Brain pericyte (primary cell): ENCODE data around the gene OTOG.

Source experiments
- DNase-seq: peaks from one replicate; pipeline ENCODE4 v3.0.0-alpha.2; 2012; ENCODE audit warnings: low read depth, low spot score

The OTOG gene

DNA sequence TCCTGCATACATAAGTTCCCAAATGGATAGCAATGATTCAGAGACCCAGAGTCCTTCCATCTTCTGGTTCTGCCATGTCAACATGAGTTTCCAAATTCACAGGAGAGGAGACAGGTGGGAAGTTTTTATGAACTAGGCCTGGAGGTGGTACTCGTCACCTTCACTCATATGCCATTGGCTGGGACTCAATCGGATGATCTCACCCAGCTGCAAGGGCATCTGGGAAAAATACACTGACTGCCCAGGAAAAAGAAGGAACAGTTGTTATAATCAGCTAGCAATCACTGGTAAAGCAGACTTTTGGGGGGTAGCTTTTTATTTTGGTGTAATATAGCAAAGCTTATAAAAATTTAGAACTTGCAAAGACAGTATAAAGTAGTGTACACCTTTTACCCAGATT, 83.9 kb downstream of the OTOG start:
- DNase-seq = no peak

DNA sequence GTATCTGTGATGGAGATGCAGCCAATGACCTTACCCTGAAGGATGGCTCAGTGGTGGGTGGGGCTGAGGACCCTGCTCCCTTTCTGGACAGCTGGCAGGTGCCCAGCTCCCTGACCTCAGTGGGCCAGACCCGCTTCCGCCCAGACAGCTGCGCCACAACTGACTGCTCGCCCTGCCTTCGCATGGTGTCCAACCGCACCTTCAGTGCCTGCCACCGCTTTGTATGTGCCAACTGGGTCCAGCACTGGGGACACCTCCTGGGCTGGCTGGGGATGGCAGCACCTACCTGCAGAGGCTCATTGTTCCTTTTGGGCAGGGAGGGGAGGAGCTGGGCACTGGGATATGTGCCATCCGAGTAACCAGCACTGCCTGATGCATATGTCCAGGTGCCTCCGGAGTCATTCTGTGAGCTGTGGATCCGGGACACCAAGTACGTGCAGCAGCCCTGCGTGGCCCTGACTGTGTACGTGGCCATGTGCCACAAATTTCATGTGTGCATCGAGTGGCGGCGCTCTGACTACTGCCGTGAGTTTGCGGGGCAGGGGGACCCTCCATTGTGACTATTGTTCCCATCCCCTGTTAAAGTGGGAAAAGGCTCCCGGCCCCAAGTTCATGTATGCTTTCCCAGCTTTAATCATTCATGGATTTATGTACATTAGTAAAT, 84.8 kb downstream of the OTOG start:
- DNase-seq = no peak

DNA sequence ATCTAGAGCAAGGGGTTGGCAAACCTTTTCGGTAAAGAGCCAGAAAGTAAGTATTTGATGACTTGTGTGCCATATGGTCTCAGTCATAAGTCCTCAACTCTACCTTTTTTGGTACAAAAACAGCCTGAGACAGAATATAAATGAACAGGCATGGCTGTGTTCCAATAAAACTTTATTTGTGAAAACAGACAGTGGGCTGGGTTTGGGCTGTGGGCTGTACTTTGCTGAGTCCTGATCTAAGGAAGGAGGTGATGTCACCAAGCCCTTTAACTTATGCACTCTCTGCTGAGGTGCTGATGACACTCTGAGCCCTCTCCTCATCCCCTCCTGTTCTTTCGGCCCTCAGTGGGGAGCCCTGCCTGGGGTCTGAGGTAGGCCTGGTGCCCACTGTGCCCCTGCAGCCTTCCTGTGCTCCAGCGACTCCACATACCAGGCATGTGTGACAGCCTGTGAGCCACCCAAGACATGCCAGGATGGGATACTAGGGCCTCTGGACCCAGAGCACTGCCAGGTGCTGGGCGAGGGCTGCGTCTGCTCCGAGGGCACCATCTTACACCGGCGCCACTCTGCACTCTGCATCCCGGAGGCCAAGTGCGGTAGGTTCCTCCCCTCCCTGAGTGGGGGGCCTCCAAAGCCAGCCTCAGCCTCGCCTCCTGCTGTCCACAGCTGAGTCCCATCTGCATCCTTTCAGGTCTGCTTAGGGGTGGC, 86.4 kb downstream of the OTOG start:
- no peak for DNase-seq

DNA sequence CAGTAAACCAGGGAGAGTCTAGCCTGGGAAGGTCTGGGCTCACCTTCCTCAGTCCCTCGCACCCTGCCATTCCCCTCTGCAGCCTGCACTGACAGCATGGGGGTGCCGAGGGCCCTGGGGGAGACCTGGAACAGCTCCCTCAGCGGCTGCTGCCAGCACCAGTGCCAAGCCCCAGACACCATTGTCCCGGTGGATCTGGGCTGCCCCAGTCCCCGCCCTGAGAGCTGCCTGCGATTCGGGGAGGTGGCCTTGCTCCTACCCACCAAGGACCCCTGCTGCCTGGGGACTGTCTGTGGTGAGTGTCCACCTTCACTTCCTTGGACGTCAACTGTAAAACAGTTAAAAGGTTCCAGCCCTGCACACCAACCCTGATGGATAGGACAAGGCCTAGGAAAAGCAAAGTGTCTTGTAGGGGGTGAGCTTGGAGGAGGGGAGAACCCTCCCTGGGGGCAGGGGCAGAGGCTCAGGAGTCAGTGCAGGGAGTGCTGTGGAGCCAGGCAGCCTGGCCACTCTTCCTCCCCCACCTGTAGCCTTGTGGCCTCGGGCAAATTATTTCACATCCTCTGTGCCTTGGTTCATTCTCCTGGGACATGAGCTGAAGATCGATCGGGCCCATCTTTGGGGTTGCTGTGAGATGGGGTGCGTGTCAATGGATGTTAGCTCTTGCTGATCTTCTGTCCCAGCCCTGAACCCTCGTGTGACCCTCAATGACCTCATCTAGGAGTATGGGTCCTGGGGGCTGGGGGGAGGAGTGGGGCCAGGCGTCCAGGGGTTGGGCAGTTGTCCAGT, 87.1 kb downstream of the OTOG start:
- DNase-seq = no peak

DNA sequence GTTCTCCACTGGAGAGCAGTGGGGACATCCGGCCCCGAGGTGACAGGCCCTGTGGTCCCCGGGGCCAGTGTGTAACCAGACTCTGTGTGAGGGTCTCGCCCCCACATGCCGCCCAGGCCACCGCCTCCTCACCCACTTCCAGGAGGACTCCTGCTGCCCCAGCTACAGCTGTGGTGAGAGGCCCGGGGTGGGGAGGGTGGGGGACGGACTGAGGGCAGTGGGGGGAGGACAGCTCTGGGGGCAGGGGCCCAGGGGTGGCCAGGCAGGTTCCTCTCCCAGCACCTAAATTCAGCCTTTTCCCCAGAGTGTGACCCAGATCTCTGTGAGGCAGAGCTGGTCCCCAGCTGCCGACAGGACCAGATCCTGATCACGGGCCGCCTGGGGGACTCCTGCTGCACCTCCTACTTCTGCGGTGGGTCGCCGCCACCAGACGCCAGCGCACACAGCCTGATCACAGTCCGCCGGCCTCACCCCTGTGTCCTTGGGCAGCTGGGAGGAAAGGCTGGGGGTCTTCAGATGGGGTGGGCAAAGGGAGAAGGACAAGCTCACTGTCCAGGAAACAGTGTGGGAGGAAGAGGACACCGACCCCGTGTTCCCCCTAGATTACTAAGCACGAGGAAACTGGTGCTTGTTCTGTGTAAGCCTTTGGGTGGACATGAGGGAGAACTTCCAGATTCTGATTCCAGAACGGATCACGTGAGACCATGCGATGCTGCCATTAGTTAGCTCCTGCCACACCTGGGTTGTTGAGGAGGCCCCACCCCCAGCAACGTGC, 87.9 kb downstream of the OTOG start:
- DNase-seq = no peak

DNA sequence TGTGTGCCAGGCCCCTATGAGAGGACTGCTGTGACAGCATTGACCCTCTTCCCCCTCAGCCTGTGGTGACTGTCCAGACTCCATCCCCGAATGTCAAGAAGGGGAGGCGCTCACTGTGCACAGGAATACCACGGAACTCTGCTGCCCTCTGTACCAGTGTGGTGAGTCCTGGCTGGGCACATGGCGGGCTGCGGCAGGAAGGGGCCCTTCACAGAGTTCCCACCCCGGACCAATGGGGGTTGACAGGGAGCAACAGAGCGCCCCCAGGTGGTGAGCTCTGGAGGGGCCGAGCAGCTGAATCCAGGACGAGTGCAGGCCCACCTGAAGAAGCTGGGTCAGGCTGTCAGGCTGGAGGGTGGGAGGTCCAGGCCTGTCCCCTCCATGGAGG, 88.5 kb downstream of the OTOG start:
- DNase-seq = no peak

DNA sequence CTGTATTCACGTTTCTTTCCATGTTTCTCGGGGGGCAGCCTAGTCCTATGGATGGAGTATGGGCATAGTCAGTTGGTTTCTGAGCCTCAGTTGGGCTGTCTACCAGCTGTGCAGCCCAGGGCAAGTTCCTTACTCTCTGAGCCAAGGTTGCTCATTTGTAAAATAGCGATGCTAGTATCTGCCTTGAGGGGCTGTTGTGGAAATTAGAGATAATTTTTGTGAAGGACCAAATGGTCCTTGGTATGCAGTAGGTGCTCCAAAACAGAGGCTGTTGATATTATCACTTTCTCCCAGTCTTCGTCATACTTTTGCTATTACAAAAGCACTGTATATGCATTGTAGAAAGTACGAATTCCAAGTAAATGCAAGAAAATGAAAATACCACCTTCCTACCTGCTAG, 89.7 kb downstream of the OTOG start:
- no peak for DNase-seq

DNA sequence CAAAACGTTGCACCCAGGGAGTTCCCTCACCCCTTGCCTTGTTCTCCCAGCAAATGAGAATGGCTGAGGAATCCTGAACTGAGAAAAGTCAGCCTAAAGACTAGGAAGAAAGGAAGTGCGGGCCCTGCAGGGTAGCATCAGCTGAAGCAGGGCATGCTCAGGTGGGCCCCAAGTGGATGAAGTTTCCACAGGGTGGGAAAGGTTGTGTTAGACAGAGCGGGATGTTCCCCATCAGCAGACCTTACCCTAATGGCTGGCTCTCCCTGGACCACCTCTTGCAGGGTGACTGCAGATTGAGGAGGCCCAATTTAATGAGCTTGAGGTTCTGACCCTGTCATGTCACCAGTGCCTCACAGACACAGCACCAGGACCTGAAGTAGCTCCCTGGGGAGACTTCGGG, 90.8 kb downstream of the OTOG start:
- DNase-seq = no peak

DNA sequence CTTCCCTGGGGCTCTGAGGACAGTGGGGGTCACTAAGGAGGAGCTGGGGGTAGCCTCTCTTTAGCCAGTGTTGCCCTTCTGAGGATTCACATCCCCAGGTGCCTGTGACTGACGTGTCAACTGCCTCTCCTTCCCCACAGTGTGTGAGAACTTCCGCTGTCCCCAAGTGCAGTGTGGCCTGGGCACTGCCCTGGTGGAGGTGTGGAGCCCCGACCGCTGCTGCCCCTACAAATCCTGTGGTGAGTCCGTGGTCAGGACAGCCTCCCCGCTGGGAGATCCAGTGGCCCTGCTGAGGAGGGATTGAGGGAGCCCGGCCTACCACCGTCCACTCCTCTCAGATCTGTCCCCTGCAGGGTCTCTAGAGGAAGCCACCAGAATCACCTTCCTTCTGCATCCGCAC, 91.3 kb downstream of the OTOG start:
- DNase-seq = no peak

DNA sequence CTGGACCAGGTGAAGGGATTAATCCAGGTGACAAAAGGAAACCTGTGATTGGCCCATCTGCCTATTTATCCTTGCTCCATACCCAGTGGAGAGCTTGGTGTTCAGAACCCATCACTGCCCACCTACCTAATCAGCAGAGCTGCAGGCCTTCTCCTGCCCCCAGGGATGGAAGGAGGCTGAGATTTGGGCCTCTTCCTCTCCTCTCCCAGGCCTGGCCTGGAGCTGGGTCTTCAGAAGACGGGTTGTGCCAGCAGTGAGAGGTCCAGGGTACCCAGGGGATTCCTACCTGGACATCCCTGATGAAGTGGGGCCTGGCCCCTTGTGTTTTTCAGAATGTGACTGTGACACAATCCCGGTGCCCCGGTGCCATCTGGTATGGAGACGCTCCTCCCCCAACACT, 92.0 kb downstream of the OTOG start:
- no peak for DNase-seq

DNA sequence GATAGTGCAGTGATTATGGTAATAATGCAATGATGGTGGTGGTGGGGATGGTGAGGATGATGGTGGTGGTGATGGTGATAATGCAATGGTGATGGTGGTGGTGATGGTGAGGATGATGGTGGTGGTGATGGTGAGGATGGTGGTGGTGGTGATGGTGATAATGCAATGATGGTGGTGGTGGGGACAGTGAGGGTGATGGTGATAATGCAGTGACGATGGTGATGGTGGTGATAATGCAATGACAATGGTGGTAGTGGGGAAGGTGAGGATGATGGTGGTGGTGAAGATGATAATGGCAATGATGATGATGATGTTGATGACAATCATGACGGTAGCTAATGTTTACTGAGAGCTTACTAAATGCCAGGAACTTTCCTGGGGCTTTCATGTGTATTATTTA, 92.7 kb downstream of the OTOG start:
- no peak for DNase-seq

DNA sequence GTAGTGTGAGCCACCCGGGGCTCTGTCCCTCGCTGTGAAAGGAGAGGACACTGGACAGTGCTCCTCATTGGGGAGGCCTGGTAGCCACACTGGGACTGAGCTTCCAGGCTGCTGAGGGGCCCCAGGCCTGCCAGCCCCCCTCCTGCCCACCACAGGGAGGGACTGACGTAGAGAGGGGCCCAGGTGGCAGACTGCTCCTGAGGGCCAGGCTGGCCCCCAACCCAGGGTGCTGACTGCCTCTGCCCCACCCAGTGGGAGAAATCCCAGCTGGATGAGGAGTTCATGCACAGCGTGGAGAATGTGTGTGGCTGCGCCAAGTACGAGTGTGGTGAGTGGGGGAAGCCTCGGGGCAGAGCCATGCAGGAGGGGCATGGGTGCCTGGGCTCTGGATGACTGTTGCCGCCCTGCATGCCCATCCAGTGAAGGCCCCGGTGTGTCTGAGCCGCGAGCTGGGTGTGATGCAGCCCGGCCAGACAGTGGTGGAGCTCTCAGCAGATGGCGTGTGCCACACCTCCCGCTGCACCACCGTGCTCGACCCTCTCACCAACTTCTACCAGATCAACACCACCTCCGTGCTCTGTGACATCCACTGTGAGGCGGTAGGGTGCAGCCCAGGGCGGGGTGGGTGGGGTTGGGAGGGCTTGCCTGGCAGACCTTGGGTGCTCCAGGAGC, 93.6 kb downstream of the OTOG start:
- no peak for DNase-seq

DNA sequence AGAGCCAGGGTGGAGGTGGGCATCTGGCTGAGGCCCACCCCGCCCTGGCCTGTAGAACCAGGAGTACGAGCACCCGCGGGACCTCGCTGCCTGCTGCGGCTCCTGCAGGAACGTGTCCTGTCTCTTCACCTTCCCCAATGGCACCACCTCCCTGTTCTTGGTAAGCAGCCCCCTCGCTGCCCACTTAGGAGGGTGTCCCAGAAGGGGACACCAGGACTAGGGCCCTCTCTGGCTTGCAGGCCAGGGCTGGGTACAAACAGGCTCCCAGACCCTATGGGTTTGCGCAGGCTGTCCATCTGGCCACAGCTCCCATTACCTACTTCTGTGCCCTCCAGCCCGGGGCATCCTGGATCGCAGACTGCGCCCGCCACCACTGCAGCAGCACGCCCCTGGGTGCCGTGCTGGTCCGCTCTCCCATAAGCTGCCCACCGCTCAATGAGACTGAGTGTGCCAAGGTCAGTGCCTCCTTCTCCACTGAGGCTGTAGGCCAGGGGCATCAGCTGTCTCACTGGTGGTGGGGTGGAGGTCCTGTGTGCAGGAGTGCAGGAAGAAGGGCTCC, 94.8 kb downstream of the OTOG start:
- no peak for DNase-seq

DNA sequence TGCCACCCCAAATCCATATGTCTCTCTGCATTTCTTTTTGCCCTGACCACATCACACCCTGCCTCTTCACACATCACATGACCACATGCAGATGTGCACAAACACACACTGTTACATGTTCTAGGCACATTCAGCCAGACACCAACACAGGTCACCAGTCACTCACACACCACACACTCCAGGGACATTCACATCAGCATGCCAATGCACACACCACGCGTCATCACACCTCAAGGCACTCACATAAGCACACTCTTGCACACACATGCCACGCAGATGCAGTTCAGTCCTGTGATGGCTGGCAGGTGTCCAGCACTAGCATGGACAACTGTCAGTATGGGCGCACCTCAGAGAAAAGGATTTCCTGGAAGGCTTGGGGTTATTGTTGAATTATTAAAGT, 95.3 kb downstream of the OTOG start:
- no peak for DNase-seq

DNA sequence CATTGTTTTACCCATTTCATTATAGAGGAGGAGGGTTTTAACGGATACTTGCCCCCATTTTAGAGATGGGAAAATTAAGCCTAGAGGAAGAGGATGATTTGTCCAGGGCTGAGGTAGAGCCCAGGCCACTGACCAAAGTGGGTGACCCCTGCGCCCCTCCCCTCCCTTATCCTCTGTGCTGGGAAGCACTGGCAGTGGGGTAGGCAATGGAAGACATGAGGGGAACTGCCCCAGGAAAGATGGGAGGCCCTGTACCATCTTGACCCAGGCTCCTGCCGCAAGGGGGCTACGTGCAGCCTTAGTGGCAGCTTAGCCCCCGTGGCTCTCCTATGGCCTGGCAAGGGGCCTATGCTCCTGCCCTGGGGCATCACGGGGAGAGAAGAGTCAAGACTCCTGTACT, 95.9 kb downstream of the OTOG start:
- no peak for DNase-seq

DNA sequence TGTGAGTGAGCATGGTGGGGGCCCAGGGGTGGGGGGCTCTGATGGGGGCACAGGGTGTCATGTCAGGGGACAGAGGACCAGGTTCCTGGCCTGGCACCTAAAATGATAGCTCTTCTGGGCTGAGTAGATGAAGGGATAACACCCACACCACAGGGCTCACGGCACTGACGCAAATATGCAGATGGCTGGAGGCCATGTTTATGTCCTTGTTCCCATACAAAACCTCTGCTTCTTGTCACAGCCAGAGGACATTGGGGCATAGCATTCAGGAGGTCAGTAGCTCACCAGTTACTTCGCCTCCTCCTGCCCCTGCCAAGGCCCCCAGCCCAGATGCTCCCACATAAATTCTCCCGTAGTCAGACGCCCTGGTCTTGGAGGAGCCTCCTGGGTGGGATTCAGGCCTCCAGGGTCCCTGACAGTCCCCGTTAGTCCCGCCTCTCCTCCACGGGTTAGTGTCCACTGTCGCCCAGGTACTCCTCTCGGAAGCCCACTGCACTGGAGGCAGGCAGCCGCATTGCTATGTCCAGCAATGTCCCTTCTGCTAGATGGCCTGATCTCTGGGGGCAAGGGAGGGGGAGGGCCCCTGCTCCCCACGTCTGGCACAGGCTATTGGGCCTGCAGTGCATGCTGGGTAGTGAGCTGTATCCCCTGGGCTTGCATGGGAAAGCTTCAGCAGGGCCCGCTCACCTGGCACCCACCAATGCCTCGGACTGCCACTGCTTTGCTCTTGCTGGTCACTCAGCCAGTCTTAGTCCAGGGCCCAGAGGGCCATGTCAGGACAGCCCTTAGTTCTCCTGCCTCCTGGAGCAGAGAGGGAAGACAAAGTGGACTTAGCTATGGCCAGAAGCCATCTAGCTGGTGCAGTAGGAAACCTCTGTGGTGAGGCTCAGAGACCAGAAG, 96.7 kb downstream of the OTOG start:
- DNase-seq = no peak

DNA sequence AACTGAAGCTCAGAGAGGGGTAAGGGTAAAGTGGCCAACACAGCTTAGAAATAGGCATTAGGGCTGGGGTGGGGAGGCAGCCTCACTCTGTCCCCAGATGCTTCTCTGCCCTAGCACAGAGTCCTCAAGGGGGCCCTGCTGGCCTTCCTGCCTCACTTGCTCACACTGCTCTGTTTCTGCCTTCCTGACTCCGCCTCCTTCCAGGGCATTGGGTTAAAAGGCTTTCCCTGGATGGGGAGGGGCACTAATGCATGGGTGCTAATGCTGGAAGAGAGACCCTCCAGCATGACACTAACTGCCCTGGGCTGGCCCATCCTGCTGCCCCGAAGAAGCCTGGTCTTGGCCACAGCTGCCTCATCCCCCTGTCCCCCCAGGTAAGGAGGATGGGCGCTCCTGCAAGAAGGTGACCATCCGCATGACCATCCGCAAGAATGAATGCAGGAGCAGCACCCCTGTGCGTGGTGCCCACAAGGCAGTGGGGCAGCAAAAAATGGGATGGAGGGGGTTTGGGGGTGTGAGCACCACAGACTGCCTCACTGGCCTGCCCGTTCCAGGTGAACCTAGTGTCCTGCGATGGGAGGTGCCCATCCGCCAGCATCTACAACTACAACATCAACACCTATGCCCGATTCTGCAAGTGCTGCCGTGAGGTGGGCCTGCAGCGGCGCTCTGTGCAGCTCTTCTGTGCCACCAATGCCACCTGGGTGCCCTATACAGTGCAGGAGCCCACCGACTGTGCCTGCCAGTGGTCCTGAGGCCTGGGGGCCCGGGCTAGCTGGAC, 98.3 kb downstream of the OTOG start:
- DNase-seq = no peak

DNA sequence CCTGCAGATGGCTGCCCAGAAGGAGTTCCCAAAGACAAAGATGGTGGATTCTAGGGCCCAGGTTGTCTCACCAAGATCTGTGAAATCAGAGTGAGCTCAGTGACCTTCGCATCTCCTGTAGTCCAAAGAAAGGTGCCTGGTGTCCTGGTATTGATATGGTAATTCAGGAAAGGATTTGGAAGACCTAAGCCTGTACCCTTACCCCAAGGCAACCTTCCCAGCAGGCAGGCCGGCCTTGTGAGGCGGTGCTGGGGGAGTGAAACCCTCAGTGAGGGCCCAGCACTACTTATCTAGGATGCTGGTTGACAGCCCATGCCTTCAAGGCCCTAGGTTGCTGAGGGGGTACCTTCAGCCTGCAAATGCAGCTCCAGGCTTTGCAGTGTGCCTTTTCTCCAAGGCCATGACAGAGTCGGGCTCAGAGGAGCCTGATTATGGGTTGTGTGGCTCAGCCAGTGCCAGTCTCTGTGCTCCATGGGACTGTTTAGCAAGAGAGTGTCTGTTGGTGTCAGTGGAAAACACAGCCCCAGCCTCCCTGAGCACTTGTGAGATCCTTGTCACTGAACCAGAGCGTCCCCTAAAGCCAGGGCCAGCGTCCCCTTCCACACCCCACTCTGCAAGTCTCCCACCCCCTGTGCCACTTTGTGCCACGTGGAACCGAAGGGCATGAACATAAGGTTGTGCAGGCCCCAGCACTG, 99.5 kb downstream of the OTOG start:
- no peak for DNase-seq

DNA sequence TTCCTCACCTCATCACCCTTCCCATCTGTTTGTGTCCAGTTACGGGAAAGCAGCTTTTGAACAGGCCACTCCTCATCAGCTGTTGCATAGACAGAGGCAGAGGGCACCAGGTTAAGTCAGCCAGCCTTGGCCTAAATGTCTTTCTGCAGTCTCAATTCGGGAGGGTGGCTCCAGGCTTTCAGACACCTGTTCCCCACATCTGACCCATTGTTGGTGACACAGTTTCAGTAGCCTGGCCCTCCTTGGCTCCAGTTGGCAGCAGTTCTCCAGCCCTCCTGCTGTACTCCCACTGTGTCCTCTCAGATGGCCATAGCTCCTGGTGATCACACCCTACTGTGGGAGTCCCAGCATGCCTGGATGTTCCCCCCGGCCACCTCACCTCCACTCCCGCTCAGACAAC, 101.5 kb downstream of the OTOG start:
- DNase-seq = no peak
